DLD1 (cell line): Measurements from ENCODE around the gene SORL1.

ENCODE experiments used
- in situ Hi-C: cut with HindIII; loops from 2 replicates; pipeline ENCODE4 v1.10.0; 2017; ENCODE audit warnings: low sequenced_read_pairs

SORL1 gene

GRCh38 chr11:121452609-121453150, 566 bp downstream of the SORL1 start, which contains the start of gene SORL1-AS1:
TSS of gene SORL1-AS1 (minus strand) at chr11:121452967.
- in situ Hi-C loops: no loop called here

- in situ Hi-C loops: no loop called here
These were observed 1.6 kb downstream of the SORL1 start for GRCh38 chr11:121453589-121454299.

- in situ Hi-C loops: no loop called here
These were observed 3.0 kb downstream of the SORL1 start for GRCh38 chr11:121455115-121455514.

- in situ Hi-C loops: no loop called here
These were observed 4.0 kb downstream of the SORL1 start for GRCh38 chr11:121456151-121456550.

- in situ Hi-C loops: no loop called here
These were observed 4.8 kb downstream of the SORL1 start for GRCh38 chr11:121456816-121457431.

GRCh38 chr11:121458551-121458950, 6.4 kb downstream of the SORL1 start:
- in situ Hi-C loops: no loop called here

DNA sequence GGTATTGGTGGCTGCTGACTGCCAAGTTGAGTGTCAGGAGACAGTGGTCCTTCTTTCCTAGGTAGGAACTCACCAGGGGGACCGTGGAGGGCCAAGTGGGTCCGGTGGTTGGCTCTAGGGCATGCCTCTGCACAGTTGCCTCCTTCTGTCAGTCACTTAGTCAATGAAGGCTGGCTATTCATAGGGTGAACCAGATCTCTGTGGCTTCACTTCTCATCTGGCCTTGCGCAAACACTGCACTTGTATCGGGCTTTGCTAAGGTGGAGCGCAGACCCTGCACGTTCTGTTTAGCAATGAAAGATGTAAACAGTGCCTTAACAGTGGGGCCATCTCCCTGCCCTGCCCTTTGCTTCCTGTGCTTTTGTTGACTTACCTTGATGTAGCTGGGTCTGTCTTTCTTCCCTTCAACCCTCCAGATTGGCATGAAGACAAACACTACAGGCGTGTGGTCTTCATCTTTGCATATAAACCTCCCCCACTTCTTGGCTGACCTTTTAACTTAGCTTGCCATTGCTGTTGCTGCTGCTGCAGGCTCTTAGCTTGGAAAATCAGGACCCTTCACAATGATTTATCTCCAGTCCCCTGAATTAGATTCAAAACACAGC, 7.4 kb downstream of the SORL1 start:
- in situ Hi-C loops: no loop called here

DNA sequence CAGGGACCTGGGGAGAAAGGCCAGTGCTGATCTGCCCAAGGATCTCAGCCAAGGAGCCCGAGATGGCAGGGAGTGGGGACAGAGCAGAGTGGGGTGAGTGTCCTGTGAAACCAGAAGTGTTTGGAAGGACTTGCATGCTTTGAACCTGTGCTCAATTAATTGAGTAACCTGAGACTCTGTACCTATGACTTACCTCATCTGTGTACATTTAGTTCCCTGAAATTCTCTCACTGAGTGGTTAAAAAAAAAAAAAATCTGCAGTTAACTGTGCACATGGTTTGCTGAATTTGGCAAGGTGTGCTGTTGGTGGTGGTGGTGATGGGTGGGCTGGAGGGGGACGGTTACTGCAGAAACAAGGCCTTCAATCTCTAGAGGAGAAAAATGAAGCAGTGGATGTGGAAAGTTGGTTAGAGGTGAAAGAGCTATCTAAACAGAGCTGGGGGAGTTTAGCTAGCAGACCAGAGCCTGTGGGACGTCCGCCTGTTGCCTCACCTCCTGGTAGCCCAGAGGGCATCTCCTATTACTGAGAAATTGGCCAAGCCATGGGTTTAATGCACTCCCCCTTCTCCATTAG, 8.9 kb downstream of the SORL1 start:
- in situ Hi-C loops: no loop called here

DNA sequence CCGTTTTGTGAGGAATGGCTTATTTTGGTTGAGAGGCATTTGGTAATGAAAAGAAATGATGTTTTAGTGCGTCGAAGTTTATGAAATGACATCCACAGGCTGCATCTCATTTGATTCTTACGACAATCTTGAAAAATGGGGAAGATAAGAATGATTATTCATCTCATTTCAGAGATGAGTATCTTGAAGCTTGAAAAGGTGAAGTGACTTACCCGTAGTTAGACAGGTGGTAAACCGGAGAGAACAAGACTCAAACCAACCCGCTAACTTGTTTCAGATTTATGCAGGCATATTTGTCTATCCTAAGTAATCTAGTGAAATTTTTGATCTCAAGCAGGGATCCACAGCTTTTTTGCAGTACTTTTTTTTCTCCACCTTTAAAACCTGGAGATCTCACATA, 9.7 kb downstream of the SORL1 start:
- in situ Hi-C loops: no loop called here

DNA sequence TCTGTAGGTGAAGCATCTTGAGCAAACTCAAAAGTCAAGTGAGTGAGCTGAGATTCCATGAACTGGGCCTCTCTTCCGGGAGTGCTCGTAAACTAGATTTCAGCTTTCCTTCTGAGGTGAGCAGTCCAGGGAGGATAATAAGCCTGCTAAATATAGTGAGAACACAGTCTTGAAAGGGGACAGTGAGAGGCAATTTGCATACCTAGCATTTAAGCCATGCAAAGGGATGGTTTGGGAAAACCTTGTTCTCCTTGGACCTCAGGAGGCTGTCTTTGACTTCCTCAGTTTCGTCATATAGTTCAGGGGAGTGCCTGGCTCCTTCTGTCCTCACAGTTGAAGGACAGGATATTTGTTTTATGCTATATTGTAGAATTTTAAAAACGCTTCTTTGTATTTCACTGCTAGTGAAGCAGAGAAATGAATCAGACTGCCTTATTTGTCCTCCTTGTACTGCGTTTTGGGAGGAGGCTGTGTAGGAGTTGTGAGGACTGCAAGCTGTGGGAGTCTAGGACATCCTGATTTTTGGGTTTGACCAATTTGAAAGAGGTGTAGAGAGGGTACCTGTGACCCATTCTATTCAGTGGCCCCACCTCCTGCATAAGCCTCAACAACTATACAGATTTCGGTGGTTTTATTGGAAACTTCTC, 11.7 kb downstream of the SORL1 start:
- in situ Hi-C loops: no loop called here

DNA sequence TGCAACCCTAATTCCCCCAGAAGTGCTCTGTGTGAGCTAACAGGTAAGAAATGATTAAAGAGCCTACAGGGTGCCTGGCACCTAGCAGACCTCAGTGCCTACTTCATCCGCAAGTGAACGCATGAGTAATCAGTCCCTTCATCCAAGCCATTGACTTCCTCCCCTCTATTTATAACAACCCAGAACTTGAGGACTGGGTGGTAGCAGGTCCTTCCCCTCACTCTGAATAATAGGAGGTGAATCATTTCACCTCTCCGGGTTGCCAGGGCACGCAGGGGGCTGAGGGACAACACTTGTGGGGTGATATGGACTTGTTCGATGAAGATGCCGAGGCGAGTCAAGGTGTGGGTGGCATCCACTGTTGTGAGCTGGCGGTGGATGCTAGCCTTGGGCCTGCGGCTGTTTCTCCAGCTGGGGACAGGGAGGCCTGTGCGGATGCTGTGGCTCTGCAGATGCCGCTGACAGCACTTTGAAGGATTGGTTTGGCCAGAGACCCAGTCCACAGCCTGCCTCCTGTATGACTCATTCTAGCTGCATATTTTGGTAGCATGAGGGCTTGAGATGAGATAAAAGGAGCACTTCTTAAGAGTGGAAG, 12.3 kb downstream of the SORL1 start:
- in situ Hi-C loops: no loop called here

GRCh38 chr11:121465709-121466062, 13.6 kb downstream of the SORL1 start:
- in situ Hi-C loops: no loop called here

- in situ Hi-C loops: no loop called here
These were observed 14.1 kb downstream of the SORL1 start for GRCh38 chr11:121466063-121466794.

- in situ Hi-C loops: no loop called here
These were observed 15.4 kb downstream of the SORL1 start for GRCh38 chr11:121467471-121467870.

- in situ Hi-C loops: no loop called here
These were observed 15.9 kb downstream of the SORL1 start for GRCh38 chr11:121467965-121468364.

DNA sequence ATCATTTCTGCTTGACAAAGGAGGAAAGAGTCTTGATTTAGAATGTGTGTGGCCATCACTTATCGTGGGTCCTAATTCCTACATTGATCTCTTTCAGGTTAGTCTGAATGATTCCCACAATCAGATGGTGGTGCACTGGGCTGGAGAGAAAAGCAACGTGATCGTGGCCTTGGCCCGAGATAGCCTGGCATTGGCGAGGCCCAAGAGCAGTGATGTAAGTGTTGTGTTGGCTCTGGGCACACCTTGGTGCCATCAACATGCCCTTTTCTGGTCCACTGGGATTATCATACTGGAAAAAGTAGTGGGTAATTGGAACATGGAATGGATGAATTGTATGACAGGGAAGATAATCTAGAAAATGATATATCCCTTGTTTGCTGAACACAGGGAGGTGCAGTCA, 17.8 kb downstream of the SORL1 start:
- in situ Hi-C loops: no loop called here

GRCh38 chr11:121471167-121471566, 19.1 kb downstream of the SORL1 start:
- in situ Hi-C loops: no loop called here

GRCh38 chr11:121472312-121472711, 20.2 kb downstream of the SORL1 start:
- in situ Hi-C loops: no loop called here

- in situ Hi-C loops: no loop called here
These were observed 21.1 kb downstream of the SORL1 start for GRCh38 chr11:121473064-121473777.

- in situ Hi-C loops: no loop called here
These were observed 22.6 kb downstream of the SORL1 start for GRCh38 chr11:121474680-121475079.
